Measurements from ENCODE around the gene TJAP1.
"Not testable (repeated sequence)": the region's sequence is repeated elsewhere in the genome, so short reads cannot be mapped to it uniquely, and the experiment has no call there.

The TJAP1 gene

DNA sequence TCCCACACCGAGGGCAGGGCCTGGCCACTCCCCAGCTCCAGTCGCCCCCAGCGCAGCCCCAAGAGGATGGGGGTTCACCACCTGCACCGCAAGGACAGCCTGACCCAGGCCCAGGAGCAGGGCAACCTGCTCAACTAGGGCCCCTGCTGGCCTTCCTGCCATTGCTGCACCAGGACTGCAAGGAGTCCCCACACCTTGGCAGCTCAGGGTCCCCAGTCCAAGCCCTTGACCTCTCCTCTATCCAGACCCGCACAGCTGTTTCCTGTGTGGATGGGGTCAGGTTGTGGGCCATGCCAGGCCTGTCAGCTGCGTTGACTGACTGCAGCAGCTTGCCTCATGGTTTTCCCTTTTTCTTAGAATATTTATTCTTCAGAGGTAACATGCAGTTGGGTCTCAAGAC is 28.3 kb downstream of the TJAP1 start:
- no peak for DNase-seq

DNA sequence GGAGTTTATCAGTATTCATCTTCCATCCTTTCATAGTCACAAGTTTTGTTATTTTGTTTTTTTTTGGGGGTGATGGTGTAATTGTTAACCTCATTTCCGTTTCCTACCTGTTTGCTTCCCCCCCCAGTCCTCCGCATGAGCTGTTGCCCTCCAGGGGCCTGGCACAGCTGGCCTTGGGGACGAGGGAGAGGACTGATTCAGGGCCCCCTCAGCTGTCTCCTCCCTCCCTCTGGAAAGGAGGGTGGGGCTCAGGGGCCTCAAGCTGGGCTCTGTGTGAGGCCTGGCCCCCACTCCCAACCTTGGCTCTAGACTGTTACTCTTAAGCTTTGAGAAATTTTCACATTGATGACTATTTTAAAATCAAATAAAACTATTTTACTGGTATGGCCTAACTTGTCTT is 28.8 kb downstream of the TJAP1 start:
- DNase-seq: no peak

GRCh38 chr6:43506667-43507471 is 29.5 kb downstream of the TJAP1 start:
- peak; percentile 12 for DNase-seq

- DNase-seq: no peak
These were observed 31.2 kb downstream of the TJAP1 start for GRCh38 chr6:43508481-43509141.

DNA sequence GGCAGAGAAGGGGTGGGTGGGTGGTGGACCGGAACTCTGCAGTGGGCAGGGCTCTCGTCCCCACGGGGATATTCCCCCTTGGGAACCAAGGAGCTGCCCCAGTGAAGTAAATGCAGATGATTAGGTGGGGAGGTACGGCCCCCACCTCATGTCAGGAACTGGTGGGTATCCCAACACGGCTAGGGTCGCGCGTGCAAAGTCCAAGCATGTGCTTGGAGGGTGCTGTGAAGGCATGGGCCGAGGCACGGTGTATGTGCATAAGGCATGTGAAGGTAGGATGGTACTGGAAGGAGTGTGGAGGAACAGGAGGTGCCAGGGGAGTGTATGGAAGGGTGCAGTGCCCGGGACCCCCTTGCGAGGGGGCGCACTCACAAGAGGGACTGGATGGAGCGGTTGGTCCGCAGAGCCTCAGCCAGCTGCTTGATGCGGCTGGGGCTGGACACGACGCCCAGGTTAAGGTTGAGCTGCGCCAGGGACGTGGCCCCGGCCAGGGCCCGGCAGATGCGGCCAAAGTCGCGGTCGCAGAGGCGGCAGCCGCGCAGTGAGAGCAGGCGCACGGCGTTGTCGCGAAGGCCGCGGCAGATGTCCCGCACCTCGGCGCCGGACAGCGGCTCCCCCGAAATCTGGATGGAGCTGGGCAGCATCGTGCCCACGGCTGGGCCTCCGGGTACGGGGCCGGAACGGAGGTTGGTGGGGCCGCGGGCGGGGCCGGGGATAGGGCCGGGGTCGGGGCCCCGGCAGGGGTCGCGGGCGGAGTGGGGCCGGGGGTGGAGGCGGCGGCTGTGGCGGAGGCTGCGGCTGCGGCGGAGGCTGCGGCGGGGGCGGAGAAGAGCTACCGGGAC is 32.0 kb downstream of the TJAP1 start:
- DNase-seq: no peak

GRCh38 chr6:43509984-43510826 is 32.8 kb downstream of the TJAP1 start, which contains the start of gene LRRC73:
TSS of gene LRRC73 (minus strand) at chr6:43510346. CDS start at chr6:43509785, 561 bp downstream.
- DNase-seq: no peak

- DNase-seq: no peak
These were observed 33.4 kb downstream of the TJAP1 start for GRCh38 chr6:43510827-43511163.

DNA sequence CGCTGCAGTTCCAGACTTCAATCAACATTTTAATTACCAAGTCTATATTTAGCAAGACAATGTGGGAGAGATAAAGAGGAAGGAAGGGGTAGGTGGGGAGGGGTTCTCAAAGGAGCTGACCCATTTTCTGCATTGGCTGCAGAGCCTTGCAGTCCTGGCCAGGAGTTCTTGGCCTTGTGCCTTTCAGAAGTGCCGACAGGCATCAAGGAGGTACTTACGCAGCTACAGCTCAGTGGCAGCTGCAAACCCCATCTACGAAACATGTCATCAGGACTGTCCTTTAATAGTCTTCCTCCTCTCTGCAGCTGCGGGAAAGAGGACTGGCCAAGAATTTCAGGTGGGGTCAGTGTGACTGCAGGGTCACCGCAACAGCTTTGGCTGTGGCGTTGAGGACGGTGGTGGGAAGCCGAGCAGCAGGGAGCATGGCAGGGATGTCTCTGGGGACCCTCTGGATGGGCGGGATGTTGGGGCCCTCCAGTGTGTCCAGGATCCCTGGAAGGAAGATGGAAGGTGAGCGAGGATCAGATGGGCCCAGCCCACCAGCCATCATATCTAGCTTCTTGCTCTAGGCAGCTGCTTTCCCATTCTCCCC is 34.5 kb downstream of the TJAP1 start:
- no peak for DNase-seq

- DNase-seq: no peak
These were observed 38.4 kb downstream of the TJAP1 start for GRCh38 chr6:43515808-43516207.

GRCh38 chr6:43516367-43516696 is 39.0 kb downstream of the TJAP1 start:
- no peak for DNase-seq

GRCh38 chr6:43516697-43517504 is 39.5 kb downstream of the TJAP1 start, which contains the start of the genes POLR1C and YIPF3:
TSS of gene POLR1C (plus strand) at chr6:43517089. CDS start at chr6:43517110, 21 bp downstream.
TSS of gene YIPF3 (minus strand) at chr6:43516926. CDS start at chr6:43516807, 119 bp downstream.
- peak; percentile 92 for DNase-seq

GRCh38 chr6:43517505-43518357 is 40.4 kb downstream of the TJAP1 start:
- no peak for DNase-seq

DNA sequence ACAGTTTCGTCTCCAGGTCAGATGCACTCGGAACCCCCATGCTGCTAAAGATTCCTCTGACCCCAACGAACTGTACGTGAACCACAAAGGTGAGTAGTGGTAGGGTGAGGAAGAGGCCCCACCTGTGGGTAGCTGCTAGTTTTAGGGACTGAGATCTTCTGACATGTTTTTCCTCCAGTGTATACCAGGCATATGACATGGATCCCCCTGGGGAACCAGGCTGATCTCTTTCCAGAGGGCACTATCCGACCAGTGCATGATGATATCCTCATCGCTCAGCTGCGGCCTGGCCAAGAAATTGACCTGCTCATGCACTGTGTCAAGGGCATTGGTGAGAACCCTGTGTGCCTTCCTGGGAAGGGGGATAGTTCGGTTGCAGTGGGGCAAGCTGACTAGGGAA is 42.7 kb downstream of the TJAP1 start:
- no peak for DNase-seq

- DNase-seq: no peak
These were observed 44.5 kb downstream of the TJAP1 start for GRCh38 chr6:43521836-43522235.

DNA sequence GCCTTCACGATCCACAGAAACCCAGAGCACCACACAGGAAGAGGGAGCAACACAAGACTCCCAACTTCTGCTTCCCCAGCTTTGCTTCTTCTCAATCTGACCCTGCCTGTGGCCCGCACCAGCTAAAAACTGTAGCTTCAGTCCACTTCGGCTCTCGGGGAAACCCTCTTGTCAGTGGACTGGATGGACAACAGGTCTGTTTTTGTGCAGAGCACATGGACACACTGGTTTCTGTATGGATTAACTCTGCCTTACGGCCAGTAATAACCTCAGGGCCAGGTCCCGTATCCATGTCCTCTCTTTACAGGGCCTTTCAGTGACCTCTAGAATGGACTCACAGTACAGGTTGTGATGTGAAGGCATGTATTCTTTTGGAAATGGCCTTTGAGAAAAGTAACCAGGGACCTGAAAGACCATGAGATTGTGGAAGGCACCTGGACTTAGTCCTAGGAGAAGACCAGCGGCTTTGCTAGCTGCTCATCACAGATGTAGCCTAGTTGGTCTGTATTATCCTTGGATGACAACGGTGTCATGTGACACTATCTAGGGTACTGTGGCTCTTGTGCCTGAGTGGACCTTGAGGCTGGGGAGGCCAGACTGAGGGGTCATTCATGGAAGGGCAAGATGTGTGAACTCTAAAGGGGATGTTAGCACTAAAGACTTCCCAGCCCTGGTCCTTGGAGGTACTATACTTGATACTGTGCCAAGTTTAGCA is 45.3 kb downstream of the TJAP1 start:
- DNase-seq: no peak

- no peak for DNase-seq
These were observed 45.9 kb downstream of the TJAP1 start for GRCh38 chr6:43523284-43523683.

- DNase-seq: no peak
These were observed 47.2 kb downstream of the TJAP1 start for GRCh38 chr6:43524483-43524961.

- DNase-seq: no peak
These were observed 54.8 kb downstream of the TJAP1 start for GRCh38 chr6:43532201-43532600.

- DNase-seq: not testable (repeated sequence)
These were observed 61.6 kb downstream of the TJAP1 start for GRCh38 chr6:43538986-43539385.

Measured in NCI-H1417 treated with DMSO at 0.1 percent for 48 hours (cell line).